GM23338 (cell line): ENCODE data around the gene EN2. TPM values are rescaled to one million over a fixed set of nuclear protein-coding genes. Genes with fewer than 3 reads are reported as not detected.

ENCODE experiments used
- ATAC-seq: fragments of 200-7000 bp; cut with Tn5 transposase; 3 replicates; pipeline ENCODE4 v1.9.1; 2020
- DNase-seq: peaks from one replicate; pipeline ENCODE4 v3.0.0-alpha.2; 2015; ENCODE audit warnings: low spot score
- H2AFZ ChIP-seq: fragments of 200-600 bp; sonication (generic); 2 replicates; pipeline ENCODE4 v1.8.0; 2016; ENCODE audit warnings: antibody characterized with exemption, mild to moderate bottlenecking, moderate library complexity
- H3F3A ChIP-seq: fragments of 200-600 bp; sonication (generic); replicated peaks from 2 replicates; pipeline ENCODE4 v1.8.0; 2017; ENCODE audit warnings: antibody characterized with exemption, mixed run types, low read depth
- H3K27ac ChIP-seq: fragments of 200-600 bp; sonication (generic); 2 replicates; pipeline ENCODE4 v1.6.1; 2016; ENCODE audit warnings: low read depth
- H3K27me3 ChIP-seq: fragments of 200-600 bp; sonication (generic); 2 replicates; pipeline ENCODE4 v1.8.0; 2016; ENCODE audit warnings: mild to moderate bottlenecking, mixed run types, moderate library complexity; ENCODE audit not compliant: insufficient read depth
- H3K36me3 ChIP-seq: fragments of 200-600 bp; sonication (generic); 2 replicates; pipeline ENCODE4 v1.8.0; 2016; ENCODE audit warnings: mild to moderate bottlenecking; ENCODE audit not compliant: insufficient read depth
- H3K4me1 ChIP-seq: fragments of 200-600 bp; sonication (generic); 2 replicates; pipeline ENCODE4 v1.8.0; 2016; ENCODE audit warnings: mild to moderate bottlenecking, moderate library complexity; ENCODE audit not compliant: insufficient read depth
- H3K4me2 ChIP-seq: fragments of 200-600 bp; sonication (generic); 2 replicates; pipeline ENCODE4 v1.7.1; 2017; ENCODE audit warnings: mixed run types
- H3K4me3 ChIP-seq: fragments of 200-600 bp; sonication (generic); 2 replicates; pipeline ENCODE4 v1.6.1; 2016; ENCODE audit warnings: mixed run types
- H3K79me2 ChIP-seq: fragments of 200-600 bp; sonication (generic); replicated peaks from 2 replicates; pipeline ENCODE4 v1.8.0; 2017; ENCODE audit warnings: mild to moderate bottlenecking; ENCODE audit not compliant: insufficient read depth
- H3K9me2 ChIP-seq: fragments of 200-600 bp; sonication (generic); 2 replicates; pipeline ENCODE4 v1.8.0; 2017; ENCODE audit not compliant: insufficient read depth
- H4K20me1 ChIP-seq: fragments of 200-600 bp; sonication (generic); replicated peaks from 2 replicates; pipeline ENCODE4 v1.8.0; 2017; ENCODE audit warnings: mild to moderate bottlenecking; ENCODE audit not compliant: insufficient read depth
- H3K27ac Mint-ChIP-seq: 2 replicates; pipeline ENCODE4 v1.8.0; 2020; ENCODE audit warnings: inconsistent platforms, mild to moderate bottlenecking, moderate library complexity, mixed read lengths
- H3K27me3 Mint-ChIP-seq: 3 replicates; pipeline ENCODE4 v1.8.0; 2022; ENCODE audit warnings: low read depth, mild to moderate bottlenecking, moderate library complexity, mixed read lengths, inconsistent platforms; ENCODE audit not compliant: insufficient read depth, poor library complexity
- H3K36me3 Mint-ChIP-seq: 3 replicates; pipeline ENCODE4 v1.8.0; 2021; ENCODE audit warnings: low read depth, mild to moderate bottlenecking, inconsistent platforms, moderate library complexity, mixed read lengths
- H3K4me1 Mint-ChIP-seq: 3 replicates; pipeline ENCODE4 v1.8.0; 2020; ENCODE audit warnings: mild to moderate bottlenecking, inconsistent platforms, mixed read lengths
- H3K4me3 Mint-ChIP-seq: 3 replicates; pipeline ENCODE4 v1.8.0; 2021; ENCODE audit warnings: moderate library complexity, mild to moderate bottlenecking, inconsistent platforms, mixed read lengths
- H3K9me3 Mint-ChIP-seq: 3 replicates; pipeline ENCODE4 v1.8.0; 2020; ENCODE audit warnings: moderate library complexity, mild to moderate bottlenecking, inconsistent platforms, mixed read lengths
- CREB1 ChIP-seq: fragments of 250-450 bp; sonication (Bioruptor Pico); IDR thresholded peaks from 2 replicates; pipeline ENCODE4 v1.5.0; 2020; ENCODE audit warnings: low read depth, mild to moderate bottlenecking, moderate library complexity
- EZH2 ChIP-seq: fragments of 200-600 bp; sonication (generic); IDR thresholded peaks from one replicate; pipeline ENCODE4 v1.8.0; 2017; ENCODE audit warnings: antibody characterized with exemption, mild to moderate bottlenecking, low read depth; ENCODE audit not compliant: unreplicated experiment
- EZH2phosphoT487 ChIP-seq: fragments of 200-600 bp; sonication (generic); IDR thresholded peaks from one replicate; pipeline ENCODE4 v1.8.1; 2018; ENCODE audit warnings: antibody characterized with exemption; ENCODE audit not compliant: unreplicated experiment
- POLR2AphosphoS5 ChIP-seq: IDR thresholded peaks from 2 replicates; pipeline ENCODE4 v1.6.1; 2016; ENCODE audit warnings: antibody characterized with exemption, low read depth
- STAT1 ChIP-seq: IDR thresholded peaks from one replicate; pipeline ENCODE4 v1.6.1; 2016; ENCODE audit warnings: antibody characterized with exemption; ENCODE audit not compliant: unreplicated experiment
- ZNF114 ChIP-seq: fragments of 250-450 bp; sonication (Bioruptor Pico); IDR thresholded peaks from 2 replicates; pipeline ENCODE4 v1.5.0; 2020; ENCODE audit warnings: mild to moderate bottlenecking, moderate library complexity
- ZNF331 ChIP-seq: fragments of 250-450 bp; sonication (Bioruptor Pico); IDR thresholded peaks from 2 replicates; pipeline ENCODE4 v1.5.0; 2020; ENCODE audit warnings: low read depth, mild to moderate bottlenecking, moderate library complexity
- polyA plus RNA-seq: library from polyadenylated mRNA; unstranded; fragments of >200 nt; fragmentation: Nextera tagmentation; extraction: Ambion mirVana; gene quantifications from 2 replicates; pipeline ENCODE4 v1.2.1, GENCODE V29; 2016
- total RNA-seq: library from RNA; depleted of rRNA; stranded (reverse); fragments of >200 nt; shearing (Covaris generic); gene quantifications from 2 replicates; pipeline ENCODE4 v1.2.3, GENCODE V29; 2014
- TF ChIP-seq, protein P1 (sequence below): IDR thresholded peaks from 2 replicates; pipeline ENCODE4 v1.6.1; 2016; ENCODE audit warnings: antibody characterized with exemption
- TF ChIP-seq, protein P2 (sequence below): fragments of 250-450 bp; sonication (Bioruptor Pico); IDR thresholded peaks from 2 replicates; pipeline ENCODE4 v1.5.0; 2020; ENCODE audit warnings: mild to moderate bottlenecking, moderate library complexity

The EN2 gene
- total and polyA plus RNA-seq, 2 experiments from 2014 or later: not detected

- Histone ChIP-seq H4K20me1 (no peaks in the 10 kb centered on the region), H3K79me2 (no peaks in the 10 kb centered on the region), H3K36me3 (no peaks in the 10 kb centered on the region), H3F3A (no peaks in the 10 kb centered on the region), H2AFZ (no peak overlapping the region), H3K4me2 (no peak overlapping the region), H3K4me3 (no peak overlapping the region), H3K9me2 (no peaks in the 10 kb centered on the region; the same call in 1 of the 2 replicates), H3K27me3 (no peaks in the 10 kb centered on the region), H3K27ac (no peak overlapping the region), H3K4me1 (no peaks in the 10 kb centered on the region)
- H3K9me3 Mint-ChIP-seq: no peaks in the 10 kb centered on the region; the same call in 2 of the 3 replicates
- H3K27ac Mint-ChIP-seq: no peak overlapping the region
- no peaks in the 10 kb centered on the region for H3K4me1 Mint-ChIP-seq
- no peak overlapping the region for H3K4me3 Mint-ChIP-seq
- no peaks in the 10 kb centered on the region for H3K36me3 Mint-ChIP-seq
- DNase-seq (no peak), ATAC-seq (no peak)
- peaks cover 14% of the 10 kb centered on the region for H3K27me3 Mint-ChIP-seq
- no peak for TF ChIP-seq CREB1 (CRISPR knock-in tag)
- TF ChIP-seq, protein P1, sequence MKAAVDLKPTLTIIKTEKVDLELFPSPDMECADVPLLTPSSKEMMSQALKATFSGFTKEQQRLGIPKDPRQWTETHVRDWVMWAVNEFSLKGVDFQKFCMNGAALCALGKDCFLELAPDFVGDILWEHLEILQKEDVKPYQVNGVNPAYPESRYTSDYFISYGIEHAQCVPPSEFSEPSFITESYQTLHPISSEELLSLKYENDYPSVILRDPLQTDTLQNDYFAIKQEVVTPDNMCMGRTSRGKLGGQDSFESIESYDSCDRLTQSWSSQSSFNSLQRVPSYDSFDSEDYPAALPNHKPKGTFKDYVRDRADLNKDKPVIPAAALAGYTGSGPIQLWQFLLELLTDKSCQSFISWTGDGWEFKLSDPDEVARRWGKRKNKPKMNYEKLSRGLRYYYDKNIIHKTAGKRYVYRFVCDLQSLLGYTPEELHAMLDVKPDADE: no peak
- TF ChIP-seq POLR2AphosphoS5: no peak
- no peak for TF ChIP-seq EZH2phosphoT487
- no peak for TF ChIP-seq EZH2
- TF ChIP-seq STAT1: no peak
Observed at GRCh38 chr7:155427411-155428038, 30.4 kb upstream of the EN2 start.

GRCh38 chr7:155428171-155428834 is 29.6 kb upstream of the EN2 start:
- H3K4me1 ChIP-seq: no peaks in the 10 kb centered on the region
- TF ChIP-seq EZH2 (no peak), ZNF114 (CRISPR knock-in tag) (no peak), POLR2AphosphoS5 (no peak), ZNF331 (no peak), STAT1 (no peak)
- TF ChIP-seq, protein P2, sequence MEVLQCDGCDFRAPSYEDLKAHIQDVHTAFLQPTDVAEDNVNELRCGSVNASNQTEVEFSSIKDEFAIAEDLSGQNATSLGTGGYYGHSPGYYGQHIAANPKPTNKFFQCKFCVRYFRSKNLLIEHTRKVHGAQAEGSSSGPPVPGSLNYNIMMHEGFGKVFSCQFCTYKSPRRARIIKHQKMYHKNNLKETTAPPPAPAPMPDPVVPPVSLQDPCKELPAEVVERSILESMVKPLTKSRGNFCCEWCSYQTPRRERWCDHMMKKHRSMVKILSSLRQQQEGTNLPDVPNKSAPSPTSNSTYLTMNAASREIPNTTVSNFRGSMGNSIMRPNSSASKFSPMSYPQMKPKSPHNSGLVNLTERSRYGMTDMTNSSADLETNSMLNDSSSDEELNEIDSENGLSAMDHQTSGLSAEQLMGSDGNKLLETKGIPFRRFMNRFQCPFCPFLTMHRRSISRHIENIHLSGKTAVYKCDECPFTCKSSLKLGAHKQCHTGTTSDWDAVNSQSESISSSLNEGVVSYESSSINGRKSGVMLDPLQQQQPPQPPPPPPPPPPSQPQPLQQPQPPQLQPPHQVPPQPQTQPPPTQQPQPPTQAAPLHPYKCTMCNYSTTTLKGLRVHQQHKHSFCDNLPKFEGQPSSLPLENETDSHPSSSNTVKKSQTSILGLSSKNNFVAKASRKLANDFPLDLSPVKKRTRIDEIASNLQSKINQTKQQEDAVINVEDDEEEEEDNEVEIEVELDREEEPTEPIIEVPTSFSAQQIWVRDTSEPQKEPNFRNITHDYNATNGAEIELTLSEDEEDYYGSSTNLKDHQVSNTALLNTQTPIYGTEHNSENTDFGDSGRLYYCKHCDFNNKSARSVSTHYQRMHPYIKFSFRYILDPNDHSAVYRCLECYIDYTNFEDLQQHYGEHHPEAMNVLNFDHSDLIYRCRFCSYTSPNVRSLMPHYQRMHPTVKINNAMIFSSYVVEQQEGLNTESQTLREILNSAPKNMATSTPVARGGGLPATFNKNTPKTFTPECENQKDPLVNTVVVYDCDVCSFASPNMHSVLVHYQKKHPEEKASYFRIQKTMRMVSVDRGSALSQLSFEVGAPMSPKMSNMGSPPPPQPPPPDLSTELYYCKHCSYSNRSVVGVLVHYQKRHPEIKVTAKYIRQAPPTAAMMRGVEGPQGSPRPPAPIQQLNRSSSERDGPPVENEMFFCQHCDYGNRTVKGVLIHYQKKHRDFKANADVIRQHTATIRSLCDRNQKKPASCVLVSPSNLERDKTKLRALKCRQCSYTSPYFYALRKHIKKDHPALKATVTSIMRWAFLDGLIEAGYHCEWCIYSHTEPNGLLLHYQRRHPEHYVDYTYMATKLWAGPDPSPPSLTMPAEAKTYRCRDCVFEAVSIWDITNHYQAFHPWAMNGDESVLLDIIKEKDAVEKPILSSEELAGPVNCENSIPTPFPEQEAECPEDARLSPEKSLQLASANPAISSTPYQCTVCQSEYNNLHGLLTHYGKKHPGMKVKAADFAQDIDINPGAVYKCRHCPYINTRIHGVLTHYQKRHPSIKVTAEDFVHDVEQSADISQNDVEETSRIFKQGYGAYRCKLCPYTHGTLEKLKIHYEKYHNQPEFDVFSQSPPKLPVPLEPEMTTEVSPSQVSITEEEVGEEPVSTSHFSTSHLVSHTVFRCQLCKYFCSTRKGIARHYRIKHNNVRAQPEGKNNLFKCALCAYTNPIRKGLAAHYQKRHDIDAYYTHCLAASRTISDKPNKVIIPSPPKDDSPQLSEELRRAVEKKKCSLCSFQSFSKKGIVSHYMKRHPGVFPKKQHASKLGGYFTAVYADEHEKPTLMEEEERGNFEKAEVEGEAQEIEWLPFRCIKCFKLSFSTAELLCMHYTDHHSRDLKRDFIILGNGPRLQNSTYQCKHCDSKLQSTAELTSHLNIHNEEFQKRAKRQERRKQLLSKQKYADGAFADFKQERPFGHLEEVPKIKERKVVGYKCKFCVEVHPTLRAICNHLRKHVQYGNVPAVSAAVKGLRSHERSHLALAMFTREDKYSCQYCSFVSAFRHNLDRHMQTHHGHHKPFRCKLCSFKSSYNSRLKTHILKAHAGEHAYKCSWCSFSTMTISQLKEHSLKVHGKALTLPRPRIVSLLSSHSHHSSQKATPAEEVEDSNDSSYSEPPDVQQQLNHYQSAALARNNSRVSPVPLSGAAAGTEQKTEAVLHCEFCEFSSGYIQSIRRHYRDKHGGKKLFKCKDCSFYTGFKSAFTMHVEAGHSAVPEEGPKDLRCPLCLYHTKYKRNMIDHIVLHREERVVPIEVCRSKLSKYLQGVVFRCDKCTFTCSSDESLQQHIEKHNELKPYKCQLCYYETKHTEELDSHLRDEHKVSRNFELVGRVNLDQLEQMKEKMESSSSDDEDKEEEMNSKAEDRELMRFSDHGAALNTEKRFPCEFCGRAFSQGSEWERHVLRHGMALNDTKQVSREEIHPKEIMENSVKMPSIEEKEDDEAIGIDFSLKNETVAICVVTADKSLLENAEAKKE: no peak
- TF ChIP-seq, protein P1: no peak
- H2AFZ ChIP-seq: no peak overlapping the region
- Mint-ChIP-seq H3K36me3 (no peaks in the 10 kb centered on the region), H3K4me3 (no peak overlapping the region), H3K27ac (no peak overlapping the region), H3K4me1 (no peaks in the 10 kb centered on the region), H3K9me3 (no peaks in the 10 kb centered on the region; the same call in 2 of the 3 replicates), H3K27me3 (peaks cover 13% of the 10 kb centered on the region)
- H3K36me3 ChIP-seq: no peaks in the 10 kb centered on the region
- no peak overlapping the region for H3K4me2 ChIP-seq
- H3K79me2 ChIP-seq: no peaks in the 10 kb centered on the region
- DNase-seq: no peak
- no peaks in the 10 kb centered on the region for H3F3A ChIP-seq
- H3K9me2 ChIP-seq: no peaks in the 10 kb centered on the region; the same call in 1 of the 2 replicates
- no peaks in the 10 kb centered on the region for H4K20me1 ChIP-seq
- H3K27ac ChIP-seq: no peak overlapping the region
- H3K27me3 ChIP-seq: no peaks in the 10 kb centered on the region
- no peak overlapping the region for H3K4me3 ChIP-seq
- no peak for ATAC-seq
